Activated naive CD4-positive, alpha-beta T cell treated with anti-CD3 and anti-CD28 coated beads, Interleukin-2, amount 50 U/mL, for 24 hours (primary cell): ENCODE results near the gene KCTD3.

ENCODE experiments used
- H3K27ac Mint-ChIP-seq: one replicate; pipeline ENCODE4 v1.8.0; 2021; ENCODE audit warnings: mild to moderate bottlenecking, mixed read lengths
- H3K27me3 Mint-ChIP-seq: one replicate; pipeline ENCODE4 v1.8.0; 2021; ENCODE audit warnings: mixed read lengths
- H3K36me3 Mint-ChIP-seq: one replicate; pipeline ENCODE4 v1.8.0; 2021; ENCODE audit warnings: mixed read lengths
- H3K4me1 Mint-ChIP-seq: one replicate; pipeline ENCODE4 v1.8.0; 2021; ENCODE audit warnings: mixed read lengths
- H3K4me3 Mint-ChIP-seq: one replicate; pipeline ENCODE4 v1.8.0; 2021; ENCODE audit warnings: mild to moderate bottlenecking, mixed read lengths
- H3K9me3 Mint-ChIP-seq: one replicate; pipeline ENCODE4 v1.8.0; 2021; ENCODE audit warnings: mixed read lengths

Gene KCTD3

DNA sequence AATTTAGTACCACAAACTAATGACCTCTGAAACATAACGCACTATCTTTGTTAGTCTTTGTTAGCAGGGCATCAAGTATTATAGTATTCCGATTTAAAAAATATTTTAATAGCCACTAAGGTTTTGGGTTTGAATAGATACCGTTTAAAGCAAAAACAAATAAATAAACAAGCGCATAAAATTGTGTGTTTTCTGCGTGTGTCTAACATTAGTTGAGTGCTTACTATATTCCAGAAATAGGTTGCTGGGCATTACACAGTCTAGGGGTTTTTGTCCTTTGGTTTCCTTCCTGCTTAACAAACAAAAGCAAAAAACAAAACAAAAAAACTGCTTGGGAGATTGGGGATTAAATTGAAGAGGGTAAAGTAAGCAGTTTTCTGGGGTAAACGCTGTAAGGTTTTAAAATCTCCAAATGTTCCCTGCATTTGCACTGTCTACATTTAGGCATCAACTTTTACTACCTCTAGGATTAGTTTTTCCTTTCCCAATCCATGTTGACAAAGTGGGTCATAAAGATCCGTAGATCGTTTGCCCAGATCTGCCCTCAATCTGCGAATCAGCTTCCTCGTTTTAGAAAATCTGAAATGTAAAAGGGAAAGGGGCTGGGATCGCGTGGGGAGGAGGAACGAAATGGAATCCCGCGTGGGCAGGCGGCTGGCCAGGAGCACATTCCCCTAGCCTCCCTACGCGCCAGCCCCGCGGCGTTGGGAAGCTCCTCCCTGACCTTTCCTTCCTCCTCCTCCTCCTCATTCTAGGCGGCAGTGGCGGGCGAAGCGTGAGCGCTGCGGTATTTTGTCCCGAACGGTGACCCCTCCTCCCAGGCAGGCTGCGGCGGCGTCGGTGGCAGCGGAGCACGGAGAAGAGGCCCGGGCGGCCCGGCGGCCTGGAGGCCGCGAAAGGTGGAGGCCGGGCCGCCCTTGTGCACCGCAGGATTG is at the start of gene KCTD3:
TSS of gene KCTD3 (plus strand) at position 749 of the 935 bp plus-strand sequence. CDS start 382 bp downstream, outside the sequence.
- H3K27me3 Mint-ChIP-seq = peaks cover under 1% of the 10 kb centered on the region
- peak within 1 kb of the TSS; percentile 61 for H3K27ac Mint-ChIP-seq
- H3K4me1 Mint-ChIP-seq = peaks cover 32% of the 10 kb centered on the region
- no peaks in the 10 kb centered on the region for H3K36me3 Mint-ChIP-seq
- H3K4me3 Mint-ChIP-seq = peak within 1 kb of the TSS; percentile 88
- H3K9me3 Mint-ChIP-seq = no peaks in the 10 kb centered on the region

DNA sequence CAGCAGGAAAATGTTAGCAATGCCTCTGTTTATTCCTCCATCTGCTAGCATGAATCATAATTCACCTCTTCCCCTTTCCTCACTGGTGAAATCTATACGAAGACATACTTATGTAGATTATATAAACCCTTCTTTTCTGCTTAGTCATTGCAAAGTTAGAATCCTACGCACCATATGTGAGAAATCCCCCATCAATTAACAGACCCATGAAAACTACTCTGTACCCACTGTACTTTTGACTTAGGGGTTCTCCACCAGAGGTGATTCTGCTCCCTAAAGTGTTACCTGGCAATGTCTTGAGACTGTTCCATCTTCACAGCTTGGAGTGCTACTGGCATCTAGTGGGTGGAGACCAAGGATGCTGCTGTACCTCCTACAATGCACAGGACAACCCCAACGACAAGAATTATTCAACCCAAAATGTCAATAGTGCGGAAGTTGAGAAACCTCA is 49.6 kb upstream of the KCTD3 start:
- Mint-ChIP-seq H3K36me3 (no peaks in the 10 kb centered on the region), H3K4me1 (no peaks in the 10 kb centered on the region), H3K27me3 (no peaks in the 10 kb centered on the region), H3K4me3 (no peak overlapping the region), H3K27ac (no peak overlapping the region), H3K9me3 (no peaks in the 10 kb centered on the region)

DNA sequence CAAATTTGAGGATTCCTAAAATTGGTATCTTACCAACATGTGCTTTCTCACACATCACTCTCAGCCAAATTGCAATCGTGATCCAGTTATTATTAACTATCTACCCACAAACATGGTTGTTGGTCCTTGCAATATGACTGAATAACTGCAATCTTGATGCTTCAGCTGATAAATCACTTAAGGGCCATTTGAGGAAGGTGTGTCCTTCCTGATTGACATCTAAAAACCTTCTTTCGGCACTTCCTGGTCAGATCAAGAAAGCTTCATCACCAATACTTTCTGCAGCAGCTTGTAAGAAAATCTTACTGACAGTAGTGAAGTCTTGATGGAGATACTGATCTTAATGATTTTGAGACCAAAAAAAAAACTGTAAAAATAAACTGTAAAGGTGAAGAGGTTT is 48.5 kb upstream of the KCTD3 start:
- H3K27me3 Mint-ChIP-seq = no peaks in the 10 kb centered on the region
- no peaks in the 10 kb centered on the region for H3K4me1 Mint-ChIP-seq
- H3K27ac Mint-ChIP-seq = no peak overlapping the region
- no peaks in the 10 kb centered on the region for H3K9me3 Mint-ChIP-seq
- no peaks in the 10 kb centered on the region for H3K36me3 Mint-ChIP-seq
- H3K4me3 Mint-ChIP-seq = no peak overlapping the region

DNA sequence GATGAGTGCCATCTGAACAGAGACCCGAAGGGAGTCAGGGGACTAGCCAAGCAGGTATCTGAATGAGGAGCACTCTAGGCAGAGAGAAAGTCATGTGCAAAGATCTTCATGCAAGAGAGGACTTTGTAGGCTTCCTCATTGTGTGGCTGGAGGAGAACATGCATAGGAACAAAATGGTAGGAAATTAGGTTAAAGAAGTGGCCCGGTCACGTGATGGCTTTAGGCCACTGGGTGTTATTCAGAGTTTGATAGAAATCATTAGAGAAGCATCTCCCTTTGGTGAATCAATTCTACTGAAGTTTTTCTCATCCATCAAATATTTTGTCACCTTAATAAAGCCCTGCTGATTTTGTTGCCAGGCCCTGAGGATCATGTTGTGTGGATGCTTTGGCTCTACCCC is 45.8 kb upstream of the KCTD3 start:
- peaks cover 1% of the 10 kb centered on the region for H3K27me3 Mint-ChIP-seq
- no peak overlapping the region for H3K27ac Mint-ChIP-seq
- H3K4me3 Mint-ChIP-seq = no peak overlapping the region
- H3K9me3 Mint-ChIP-seq = no peaks in the 10 kb centered on the region
- no peaks in the 10 kb centered on the region for H3K36me3 Mint-ChIP-seq
- no peaks in the 10 kb centered on the region for H3K4me1 Mint-ChIP-seq

DNA sequence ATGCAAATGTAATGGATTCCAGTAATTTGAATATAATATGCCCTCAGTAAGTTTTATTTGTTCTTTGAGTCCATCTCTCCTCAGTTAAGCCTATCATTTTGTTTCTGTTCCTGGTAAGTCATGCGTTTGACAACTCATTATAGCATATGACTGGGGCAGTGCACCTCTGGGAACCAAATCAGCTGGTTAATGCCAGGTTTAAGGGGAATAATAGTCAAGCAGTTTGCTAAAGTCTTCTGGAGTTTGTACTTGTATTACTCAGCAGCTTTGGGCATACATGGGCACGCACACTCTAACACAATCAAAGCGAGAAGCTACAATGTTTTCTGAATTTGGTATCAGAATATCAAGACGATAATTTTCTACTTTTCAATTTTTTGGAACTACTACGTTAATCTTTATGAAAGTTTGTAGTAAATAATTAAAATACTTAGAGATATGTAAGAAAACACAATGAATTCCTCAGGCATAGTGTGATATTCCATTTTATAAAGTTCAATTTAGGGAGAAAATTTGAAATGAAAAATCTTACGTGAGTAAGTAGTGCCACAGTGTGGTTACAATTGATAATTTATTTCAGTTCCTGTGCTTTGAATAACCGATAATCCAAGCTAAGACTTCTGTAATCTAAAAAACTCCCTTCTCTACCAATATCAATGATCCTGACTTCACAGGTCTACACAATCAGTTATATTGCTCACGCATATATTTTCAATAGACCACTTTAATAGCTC is 43.8 kb upstream of the KCTD3 start:
- Mint-ChIP-seq H3K4me1 (no peaks in the 10 kb centered on the region), H3K27ac (no peak overlapping the region), H3K27me3 (peaks cover 1% of the 10 kb centered on the region), H3K36me3 (no peaks in the 10 kb centered on the region), H3K9me3 (no peaks in the 10 kb centered on the region), H3K4me3 (no peak overlapping the region)

DNA sequence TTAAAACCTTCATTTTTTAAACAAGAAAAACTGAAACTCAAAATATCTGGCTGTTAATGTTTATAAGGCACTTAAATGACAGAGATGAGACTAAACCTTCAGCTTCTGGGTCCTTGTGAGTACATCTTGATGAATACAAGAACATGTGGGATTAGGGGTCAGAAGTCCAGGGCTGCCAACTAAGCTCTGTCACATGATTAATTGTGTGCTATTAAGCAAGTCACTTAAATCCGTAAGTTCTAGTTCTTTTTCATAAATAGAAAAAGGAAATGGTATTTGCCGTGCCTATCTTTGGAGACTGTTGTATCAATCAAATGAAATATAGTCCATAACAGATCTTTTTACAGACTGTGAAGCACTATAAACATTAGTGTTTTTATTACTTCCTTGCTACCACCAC is 43.2 kb upstream of the KCTD3 start:
- H3K4me3 Mint-ChIP-seq = no peak overlapping the region
- peaks cover 1% of the 10 kb centered on the region for H3K27me3 Mint-ChIP-seq
- no peak overlapping the region for H3K27ac Mint-ChIP-seq
- no peaks in the 10 kb centered on the region for H3K36me3 Mint-ChIP-seq
- H3K4me1 Mint-ChIP-seq = no peaks in the 10 kb centered on the region
- H3K9me3 Mint-ChIP-seq = no peaks in the 10 kb centered on the region

DNA sequence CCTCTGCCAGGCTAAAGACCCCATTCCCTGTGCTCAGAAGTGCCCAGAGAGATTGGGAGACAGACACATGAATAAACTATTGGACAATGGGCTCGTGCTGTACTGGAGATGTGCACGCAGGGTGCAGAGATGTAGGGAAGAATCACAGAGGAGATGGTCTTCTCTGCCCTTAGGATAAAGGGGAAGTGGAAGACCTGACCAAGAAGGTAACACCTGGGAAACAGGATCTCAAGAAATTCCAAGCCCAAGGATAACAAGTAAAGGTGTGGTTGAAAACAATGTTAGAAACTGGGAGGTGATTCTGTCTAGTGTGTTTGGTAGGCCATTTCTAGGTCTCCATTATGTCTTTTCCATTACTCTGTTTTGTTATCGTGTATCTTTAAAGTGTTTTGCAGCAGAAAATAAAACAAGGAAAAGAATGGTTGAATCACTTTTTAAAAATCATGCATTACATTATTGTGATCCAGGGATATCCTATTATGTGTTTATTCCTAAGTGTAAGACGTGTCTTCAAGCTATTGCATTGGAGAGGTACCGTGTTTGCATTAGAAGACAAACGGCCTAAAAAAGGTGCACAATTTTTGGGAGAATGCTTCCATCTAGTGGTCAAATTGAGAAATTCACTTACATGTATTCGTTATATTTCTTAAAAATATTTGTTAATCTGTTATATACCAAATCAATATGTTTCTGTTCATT is 40.8 kb upstream of the KCTD3 start:
- H3K9me3 Mint-ChIP-seq = no peaks in the 10 kb centered on the region
- no peaks in the 10 kb centered on the region for H3K36me3 Mint-ChIP-seq
- H3K4me1 Mint-ChIP-seq = no peaks in the 10 kb centered on the region
- H3K27me3 Mint-ChIP-seq = peaks cover 1% of the 10 kb centered on the region
- H3K27ac Mint-ChIP-seq = no peak overlapping the region
- H3K4me3 Mint-ChIP-seq = no peak overlapping the region

DNA sequence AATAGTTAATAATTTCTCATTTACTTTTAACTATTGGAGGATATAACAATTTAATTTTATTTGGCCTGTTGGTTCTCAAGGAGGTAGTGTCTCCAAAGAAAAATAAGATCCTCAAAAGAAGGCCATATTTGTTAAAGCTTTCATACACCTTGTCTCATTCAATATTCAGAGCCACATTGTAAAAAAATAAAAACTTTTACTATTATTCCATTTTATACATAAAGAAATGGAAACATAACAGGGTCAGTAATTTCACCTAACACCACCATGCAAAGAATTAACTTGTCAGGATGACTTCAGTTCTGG is 40.3 kb upstream of the KCTD3 start:
- Mint-ChIP-seq H3K27ac (no peak overlapping the region), H3K27me3 (peaks cover 3% of the 10 kb centered on the region), H3K4me1 (no peaks in the 10 kb centered on the region), H3K36me3 (no peaks in the 10 kb centered on the region), H3K4me3 (no peak overlapping the region), H3K9me3 (no peaks in the 10 kb centered on the region)

DNA sequence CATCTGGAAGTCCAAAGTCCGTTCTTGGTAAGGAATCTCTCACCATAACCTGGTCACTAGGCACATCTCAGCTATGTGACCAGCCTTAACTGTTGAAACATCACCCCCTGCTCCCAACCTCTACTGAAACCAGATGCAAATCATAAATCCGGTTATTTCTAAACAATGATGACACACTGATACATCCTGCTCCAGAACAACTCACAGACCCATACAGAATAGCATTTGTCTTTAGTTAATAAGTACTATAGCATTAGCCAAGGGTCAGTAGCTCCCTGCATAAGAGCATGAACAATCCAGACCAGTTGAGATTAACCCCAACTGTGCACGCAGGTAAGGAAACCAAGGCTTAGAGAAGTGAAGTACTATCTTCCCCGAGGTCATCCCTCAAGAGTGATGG is 38.0 kb upstream of the KCTD3 start:
- Mint-ChIP-seq H3K27me3 (peaks cover 11% of the 10 kb centered on the region), H3K36me3 (no peaks in the 10 kb centered on the region), H3K4me3 (no peak overlapping the region), H3K9me3 (no peaks in the 10 kb centered on the region), H3K27ac (no peak overlapping the region), H3K4me1 (no peaks in the 10 kb centered on the region)

DNA sequence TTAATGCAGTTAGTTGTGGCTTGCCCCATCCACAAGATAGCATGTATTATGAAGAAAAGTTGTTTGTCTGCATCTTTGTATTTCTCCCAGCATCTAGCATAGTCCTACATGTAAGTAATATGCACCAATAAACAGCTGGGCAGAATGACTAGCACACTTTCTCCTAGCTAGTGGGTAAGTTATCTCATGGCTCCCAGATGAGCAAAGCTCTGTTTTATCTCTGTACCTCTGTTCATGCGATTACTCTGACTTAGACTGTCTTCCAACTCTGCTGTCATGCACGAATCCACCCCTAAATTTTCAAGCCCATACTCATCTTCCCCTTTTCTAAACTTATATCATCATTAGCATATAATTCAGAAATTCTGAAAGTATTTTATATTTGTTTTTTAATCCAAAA is 37.5 kb upstream of the KCTD3 start:
- Mint-ChIP-seq H3K4me1 (no peaks in the 10 kb centered on the region), H3K36me3 (no peaks in the 10 kb centered on the region), H3K27ac (no peak overlapping the region), H3K4me3 (no peak overlapping the region), H3K27me3 (peaks cover 14% of the 10 kb centered on the region), H3K9me3 (no peaks in the 10 kb centered on the region)

DNA sequence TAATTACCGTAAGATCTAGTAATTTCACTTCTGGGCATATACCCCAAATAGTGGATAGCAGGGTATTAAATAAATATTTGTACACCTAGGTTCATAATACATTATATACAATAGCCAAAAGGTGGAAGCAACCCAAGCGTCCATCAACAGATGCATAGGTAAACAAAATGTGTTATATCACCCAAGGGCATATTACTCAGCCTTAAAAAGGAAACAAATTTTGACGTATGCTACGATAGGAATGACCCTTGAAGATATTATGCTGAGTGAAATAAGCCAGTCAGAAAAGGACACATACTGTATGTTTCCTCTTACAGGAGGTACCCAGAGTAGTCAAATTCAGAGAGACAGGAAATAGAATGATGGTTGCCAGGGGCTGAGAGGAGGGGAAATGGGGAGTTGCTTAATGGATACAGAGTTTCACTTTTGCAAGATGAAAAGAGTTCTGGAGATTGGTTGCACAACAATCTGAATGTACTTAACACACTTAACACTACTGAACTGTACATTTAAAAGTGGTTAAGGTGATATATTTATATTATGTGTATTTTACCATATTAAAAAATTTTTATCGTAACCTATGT is 36.6 kb upstream of the KCTD3 start:
- Mint-ChIP-seq H3K36me3 (no peaks in the 10 kb centered on the region), H3K27ac (no peak overlapping the region), H3K27me3 (peaks cover 14% of the 10 kb centered on the region), H3K4me1 (no peaks in the 10 kb centered on the region), H3K4me3 (no peak overlapping the region), H3K9me3 (no peaks in the 10 kb centered on the region)

DNA sequence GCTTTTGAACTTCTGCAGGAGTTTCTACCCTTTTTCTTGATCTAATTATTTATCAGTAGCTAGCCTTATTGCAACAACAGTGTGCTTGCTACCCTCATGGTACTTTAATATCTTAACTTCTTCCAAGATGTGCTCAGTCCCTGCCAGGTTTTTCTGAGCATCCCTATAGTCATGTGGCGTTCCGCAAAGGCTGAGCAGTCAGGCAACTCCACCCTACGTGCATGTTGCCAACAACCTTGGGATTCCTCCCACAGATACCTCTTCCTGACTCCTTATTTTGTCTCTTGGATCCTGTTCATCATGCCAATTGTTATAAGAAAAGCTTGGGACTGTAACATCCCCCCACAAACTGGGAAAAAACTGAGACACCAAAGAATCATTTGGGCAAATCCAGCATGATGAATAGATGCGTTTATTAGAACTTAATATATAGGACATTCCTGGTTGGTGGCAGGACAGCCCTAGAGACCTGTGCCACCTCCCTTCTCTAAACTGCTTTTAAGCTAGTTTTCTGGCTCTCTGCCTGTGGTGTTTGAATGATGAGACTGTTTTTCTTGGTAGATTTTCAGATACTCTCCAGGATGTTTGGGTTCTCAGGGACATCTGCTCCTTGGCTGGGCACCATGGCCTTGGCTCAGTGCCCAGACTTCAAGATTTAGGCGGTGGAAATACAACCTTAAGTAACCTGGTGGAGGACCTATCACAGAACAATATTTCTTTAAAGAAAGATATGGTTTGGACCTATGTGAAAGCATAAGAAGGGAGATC is 27.1 kb upstream of the KCTD3 start:
- H3K36me3 Mint-ChIP-seq = no peaks in the 10 kb centered on the region

DNA sequence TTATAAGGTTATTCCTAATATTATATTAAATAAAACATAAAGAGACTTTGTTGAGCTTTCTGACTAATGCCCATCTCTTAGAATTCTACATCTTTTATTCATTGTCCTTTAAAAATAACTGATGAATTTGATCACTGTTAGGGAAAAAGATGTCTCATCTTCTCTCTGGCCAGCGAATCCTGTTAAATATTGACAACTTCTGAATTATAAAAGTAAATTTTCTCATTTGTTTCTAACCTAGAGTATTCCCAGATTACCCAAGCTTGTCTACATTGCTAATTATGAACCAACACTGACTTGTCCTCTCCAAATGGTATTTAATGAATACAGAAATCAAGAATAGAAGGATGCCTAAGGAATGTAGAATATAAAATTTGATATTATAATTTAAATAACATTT is 24.8 kb upstream of the KCTD3 start:
- no peaks in the 10 kb centered on the region for H3K36me3 Mint-ChIP-seq
- no peak overlapping the region for H3K27ac Mint-ChIP-seq
- peaks cover 6% of the 10 kb centered on the region for H3K27me3 Mint-ChIP-seq
- no peaks in the 10 kb centered on the region for H3K4me1 Mint-ChIP-seq
- H3K4me3 Mint-ChIP-seq = no peak overlapping the region
- H3K9me3 Mint-ChIP-seq = no peaks in the 10 kb centered on the region

More for the DNA sequence above, 27.1 kb upstream of the KCTD3 start:
- no peak overlapping the region for H3K27ac Mint-ChIP-seq
- H3K4me3 Mint-ChIP-seq = no peak overlapping the region
- H3K9me3 Mint-ChIP-seq = no peaks in the 10 kb centered on the region
- no peaks in the 10 kb centered on the region for H3K4me1 Mint-ChIP-seq
- peaks cover 6% of the 10 kb centered on the region for H3K27me3 Mint-ChIP-seq

DNA sequence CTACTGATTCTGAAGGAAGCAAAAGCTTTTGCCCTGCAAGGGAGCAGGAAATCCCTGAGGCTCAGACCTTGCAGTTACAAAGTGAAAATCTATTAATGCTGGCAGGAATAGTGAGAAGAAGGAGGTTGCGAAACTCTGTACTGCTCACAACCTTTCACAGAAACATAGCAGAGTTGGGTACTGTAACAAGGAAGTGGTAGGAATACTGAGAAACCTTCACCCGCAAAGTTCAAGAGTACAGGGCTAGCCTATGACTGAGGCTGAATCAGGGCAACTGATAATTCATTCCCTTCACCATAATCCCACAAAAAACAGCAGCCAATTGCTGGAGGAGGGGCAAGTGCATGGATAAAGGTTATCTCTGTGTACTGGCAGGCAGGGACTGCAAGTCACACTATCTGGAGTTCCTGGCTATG is 23.9 kb upstream of the KCTD3 start:
- H3K27ac Mint-ChIP-seq = no peak overlapping the region
- H3K9me3 Mint-ChIP-seq = no peaks in the 10 kb centered on the region
- H3K36me3 Mint-ChIP-seq = no peaks in the 10 kb centered on the region
- H3K27me3 Mint-ChIP-seq = peaks cover 6% of the 10 kb centered on the region
- no peaks in the 10 kb centered on the region for H3K4me1 Mint-ChIP-seq
- H3K4me3 Mint-ChIP-seq = no peak overlapping the region

DNA sequence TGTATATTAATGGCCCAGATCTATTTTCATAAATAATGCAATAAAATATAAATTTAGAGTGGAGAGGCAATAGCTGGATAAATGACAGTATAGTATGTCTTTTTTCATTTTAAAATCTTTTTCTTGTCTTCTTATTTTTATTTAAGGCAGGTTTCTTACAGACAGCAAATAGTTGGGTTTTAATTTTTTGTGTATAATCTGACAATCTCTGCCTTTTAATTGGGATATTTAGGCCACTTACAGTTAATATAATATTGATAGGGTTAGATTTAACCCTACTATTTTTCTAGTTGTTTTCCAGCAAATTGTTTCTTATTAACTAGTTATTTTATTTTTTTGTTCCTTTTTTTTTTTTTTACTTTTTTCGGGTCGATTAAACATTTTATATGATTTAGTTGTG is 23.3 kb upstream of the KCTD3 start:
- no peak overlapping the region for H3K27ac Mint-ChIP-seq
- H3K9me3 Mint-ChIP-seq = no peaks in the 10 kb centered on the region
- no peaks in the 10 kb centered on the region for H3K4me1 Mint-ChIP-seq
- peaks cover 2% of the 10 kb centered on the region for H3K27me3 Mint-ChIP-seq
- H3K36me3 Mint-ChIP-seq = no peaks in the 10 kb centered on the region
- no peak overlapping the region for H3K4me3 Mint-ChIP-seq
